GM19035 (cell line): ENCODE measurements around the gene PRDX3.

Experiments used
- ATAC-seq: cut with Tn5 transposase; IDR thresholded peaks from one replicate; pipeline ENCODE4 v1.9.1; 2021; ENCODE audit not compliant: unreplicated experiment

PRDX3 gene

GRCh38 chr10:119131512-119132240 is 46.9 kb downstream of the PRDX3 start:
- ATAC-seq: peak; percentile 60

- ATAC-seq: no peak
These were observed 48.9 kb downstream of the PRDX3 start for GRCh38 chr10:119129721-119130120.

- ATAC-seq: no peak
These were observed 52.7 kb downstream of the PRDX3 start for GRCh38 chr10:119125942-119126341.

- ATAC-seq: no peak
These were observed 57.7 kb downstream of the PRDX3 start for GRCh38 chr10:119120875-119121274.

GRCh38 chr10:119120413-119120867 is 58.2 kb downstream of the PRDX3 start:
- ATAC-seq: peak; percentile 88

GRCh38 chr10:119119400-119119799 is 59.2 kb downstream of the PRDX3 start:
- no peak for ATAC-seq

GRCh38 chr10:119118231-119118630 is 60.4 kb downstream of the PRDX3 start:
- no peak for ATAC-seq
